Activated CD4-positive, CD25-positive, alpha-beta regulatory T cell treated with anti-CD3 and anti-CD28 coated beads, Interleukin-2, amount 50 U/mL, for 72 hours (primary cell): ENCODE results near the gene PROCA1.
"Not testable (repeated sequence)": the region's sequence is repeated elsewhere in the genome, so short reads cannot be mapped to it uniquely, and the experiment has no call there.

Experiments
- DNase-seq: peaks from one replicate; pipeline ENCODE4 v3.0.0; 2021

PROCA1 gene

GRCh38 chr17:28725660-28726225 is 14.1 kb upstream of the PROCA1 start:
- no peak for DNase-seq

GRCh38 chr17:28725166-28725659 is 13.5 kb upstream of the PROCA1 start:
- no peak for DNase-seq

GRCh38 chr17:28724500-28725165 is 12.9 kb upstream of the PROCA1 start:
- no peak for DNase-seq

GRCh38 chr17:28723836-28724499 is 12.3 kb upstream of the PROCA1 start:
- not testable (repeated sequence) for DNase-seq

GRCh38 chr17:28723159-28723835 is 11.6 kb upstream of the PROCA1 start:
- no peak for DNase-seq

- no peak for DNase-seq
These were observed 10.9 kb upstream of the PROCA1 start for GRCh38 chr17:28722417-28723158.

GRCh38 chr17:28720997-28721329 is 9.3 kb upstream of the PROCA1 start:
- not testable (repeated sequence) for DNase-seq

- DNase-seq, result no peak
These were observed 8.7 kb upstream of the PROCA1 start for GRCh38 chr17:28720247-28720996.

GRCh38 chr17:28719021-28719433 is 7.3 kb upstream of the PROCA1 start:
- no peak for DNase-seq

GRCh38 chr17:28718333-28719020 is 6.8 kb upstream of the PROCA1 start:
- no peak for DNase-seq

GRCh38 chr17:28717578-28718332 is 6.1 kb upstream of the PROCA1 start, which contains the start of gene RAB34:
Gene RAB34 (minus strand): TSS chr17:28717868. CDS start chr17:28717266, 602 bp downstream.
- DNase-seq, result no peak

- DNase-seq, result no peak
These were observed 5.3 kb upstream of the PROCA1 start for GRCh38 chr17:28716740-28717577.

- DNase-seq, result no peak
These were observed 3.5 kb upstream of the PROCA1 start for GRCh38 chr17:28715217-28715616.

- DNase-seq, result no peak
These were observed 2.6 kb upstream of the PROCA1 start for GRCh38 chr17:28714281-28714680.

- DNase-seq, result no peak
These were observed 1.2 kb upstream of the PROCA1 start for GRCh38 chr17:28712705-28713415.

GRCh38 chr17:28712032-28712704 is 480 bp upstream of the PROCA1 start:
- peak; percentile 65 for DNase-seq

GRCh38 chr17:28710861-28711722 is 596 bp downstream of the PROCA1 start:
- peak; percentile 90 for DNase-seq
